HG03196 (cell line): ENCODE data around the gene AARS2.
"Not testable (repeated sequence)": the region's sequence is repeated elsewhere in the genome, so short reads cannot be mapped to it uniquely, and the experiment has no call there.

Source experiments
- ATAC-seq: cut with Tn5 transposase; IDR thresholded peaks from one replicate; pipeline ENCODE4 v1.9.1; 2021; ENCODE audit not compliant: unreplicated experiment

The AARS2 gene

DNA sequence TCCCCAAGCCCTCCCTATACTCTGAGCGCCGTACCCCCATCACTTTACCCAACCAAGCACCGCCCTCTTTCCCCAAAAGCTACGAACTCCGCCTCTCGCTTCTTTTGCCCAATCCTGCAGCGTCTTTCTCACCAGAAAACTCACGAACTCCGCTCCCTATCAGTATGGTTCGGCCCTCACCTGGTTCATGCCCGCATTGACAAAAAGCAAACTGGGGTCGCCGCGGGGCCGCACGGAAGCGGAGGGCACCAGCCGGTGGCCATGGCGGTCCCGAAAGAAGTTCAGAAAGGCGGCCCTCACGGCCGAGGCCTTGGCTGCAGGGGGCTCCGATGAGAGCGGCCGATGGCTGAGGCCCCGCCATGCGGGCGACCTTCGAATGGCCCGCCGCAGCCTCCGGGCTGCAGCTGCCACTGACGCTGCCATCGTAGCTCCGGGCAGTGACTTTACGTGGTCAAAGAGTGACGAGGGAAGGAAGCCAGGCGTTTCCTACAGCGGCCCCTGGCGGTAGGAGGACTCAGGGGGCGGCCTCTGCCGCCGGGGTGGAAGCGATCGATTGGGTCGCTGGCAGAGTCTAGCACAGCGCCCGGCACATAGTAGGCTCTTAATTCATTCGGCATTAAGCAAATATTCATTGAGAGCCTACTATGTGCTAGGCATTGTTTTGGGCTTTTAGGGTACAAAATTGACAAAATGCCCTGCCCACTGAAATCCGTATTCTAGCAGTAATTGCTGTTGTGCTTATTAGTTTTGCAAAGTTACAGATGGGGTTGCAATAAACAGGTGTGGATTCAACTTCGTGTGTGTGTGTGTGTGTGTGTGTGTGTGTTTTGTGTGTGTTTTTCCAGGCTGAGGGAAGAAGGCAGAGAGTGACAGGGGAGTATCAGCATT is at the start of gene AARS2:
TSS of gene AARS2 (minus strand) at position 447 of the 888 bp plus-strand sequence. CDS start at position 423, 24 bp downstream.
- ATAC-seq: peak; percentile 81

DNA sequence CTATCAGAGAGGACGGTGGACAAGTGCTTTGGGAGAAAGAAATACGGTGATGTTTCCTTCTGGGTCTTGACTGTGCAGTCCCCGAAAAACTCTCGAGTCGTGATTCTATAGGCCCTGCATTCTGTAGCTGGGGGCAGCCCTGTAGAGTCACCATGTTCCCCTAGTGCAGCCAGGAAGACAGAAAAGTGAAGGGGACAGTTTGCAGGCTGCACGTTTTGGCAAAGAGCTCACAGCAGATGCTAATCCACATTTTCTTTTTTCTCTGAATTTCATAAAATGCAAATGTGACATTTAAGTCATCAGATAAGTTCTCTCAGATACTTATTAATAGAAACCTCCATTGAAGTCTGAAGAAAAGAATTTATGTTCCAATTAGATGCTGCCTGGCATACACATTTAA is 48.8 kb upstream of the AARS2 start:
- ATAC-seq: no peak

DNA sequence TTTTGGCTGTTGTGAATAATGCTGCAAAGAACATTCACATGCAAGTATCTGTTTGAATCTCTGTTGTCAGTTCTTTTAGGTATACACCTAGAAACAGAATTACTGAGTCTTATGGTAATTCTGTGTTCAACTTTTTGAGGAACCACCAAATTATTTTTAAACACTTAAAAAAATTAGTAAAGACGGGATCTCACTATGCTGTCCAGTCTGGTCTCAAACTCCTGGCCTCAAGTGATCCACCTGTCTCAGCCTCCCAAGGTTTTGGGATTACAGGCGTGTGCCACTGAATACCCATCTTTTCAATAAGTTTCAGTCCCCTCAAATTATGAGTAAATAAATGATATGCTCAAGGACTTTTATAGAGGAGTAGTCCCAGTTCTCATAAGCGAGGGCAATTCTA is 46.8 kb upstream of the AARS2 start:
- no peak for ATAC-seq

DNA sequence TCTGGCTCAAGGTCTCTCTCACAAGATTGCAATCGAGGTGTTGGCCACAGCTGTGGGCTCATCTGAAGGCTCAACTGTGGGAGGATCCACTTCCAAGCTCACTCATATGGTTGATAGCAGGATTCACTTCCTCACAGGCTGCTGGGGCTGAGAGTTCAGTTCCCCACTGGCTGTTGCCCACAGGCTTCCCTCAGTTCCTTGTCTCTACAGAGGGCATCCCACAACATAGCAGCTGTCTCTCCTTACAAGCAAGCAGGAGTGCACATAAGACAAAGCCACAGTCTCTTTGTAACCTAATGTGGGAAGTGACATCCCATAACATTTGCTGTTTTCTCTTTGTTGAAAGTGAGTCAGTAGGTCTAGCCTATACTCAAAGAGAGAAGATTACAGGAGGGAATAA is 43.3 kb upstream of the AARS2 start:
- no peak for ATAC-seq

DNA sequence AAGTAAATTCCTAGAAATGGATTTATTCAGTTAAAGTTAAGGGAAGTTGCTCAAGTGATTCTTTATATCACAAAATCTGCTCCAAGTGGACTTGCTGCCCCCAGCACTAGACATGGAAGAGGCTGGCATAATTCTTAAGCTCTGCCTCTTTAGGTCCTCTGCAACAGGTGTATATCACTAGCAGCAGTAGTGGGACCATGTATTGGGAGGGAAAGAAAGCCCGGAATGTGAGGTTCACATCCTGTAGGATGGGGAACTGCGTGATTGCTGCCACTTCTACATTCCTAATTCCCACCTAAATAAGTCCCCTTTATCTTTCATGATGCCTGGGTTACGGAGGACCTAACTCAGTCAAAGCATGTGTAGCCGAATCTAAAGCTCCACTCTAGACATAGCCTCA is 42.5 kb upstream of the AARS2 start:
- no peak for ATAC-seq

DNA sequence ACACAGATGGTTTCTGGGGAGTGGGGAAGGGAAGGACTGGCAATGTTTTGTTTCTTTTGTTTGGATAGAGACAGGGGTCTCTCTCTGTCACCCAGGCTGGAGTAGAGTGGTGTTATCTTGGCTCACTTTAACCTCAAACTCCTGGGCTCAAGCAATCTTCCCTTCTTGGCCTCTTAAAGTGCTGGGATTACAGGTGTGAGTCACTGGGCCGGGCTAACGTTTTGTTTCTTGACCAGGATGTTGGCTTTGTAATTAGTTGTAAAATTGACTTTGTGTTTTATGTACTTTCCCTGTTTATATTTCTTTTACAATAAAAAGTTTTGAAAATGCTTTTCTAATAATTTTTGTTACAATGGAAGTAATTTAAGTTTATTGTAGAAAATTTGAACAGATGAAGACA is 40.2 kb upstream of the AARS2 start:
- ATAC-seq: no peak

DNA sequence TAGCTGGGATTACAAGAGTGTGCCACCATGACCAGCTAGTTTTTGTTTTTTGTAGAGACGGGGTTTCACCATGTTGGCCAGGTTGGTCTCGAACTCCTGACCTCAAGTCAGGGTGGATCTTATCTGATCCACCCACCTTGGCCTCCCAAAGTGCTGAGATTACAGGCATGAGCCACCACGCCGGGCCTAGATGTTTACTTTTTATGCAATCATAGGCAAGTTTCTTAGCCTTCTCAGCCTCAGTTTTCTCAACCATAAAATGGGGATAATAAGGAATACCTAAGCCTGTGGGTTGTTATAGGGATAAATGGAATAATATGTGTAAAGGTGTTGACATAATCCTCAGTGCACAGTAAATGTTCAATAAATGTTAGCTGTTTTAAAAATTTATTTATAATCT is 39.1 kb upstream of the AARS2 start:
- ATAC-seq: no peak

DNA sequence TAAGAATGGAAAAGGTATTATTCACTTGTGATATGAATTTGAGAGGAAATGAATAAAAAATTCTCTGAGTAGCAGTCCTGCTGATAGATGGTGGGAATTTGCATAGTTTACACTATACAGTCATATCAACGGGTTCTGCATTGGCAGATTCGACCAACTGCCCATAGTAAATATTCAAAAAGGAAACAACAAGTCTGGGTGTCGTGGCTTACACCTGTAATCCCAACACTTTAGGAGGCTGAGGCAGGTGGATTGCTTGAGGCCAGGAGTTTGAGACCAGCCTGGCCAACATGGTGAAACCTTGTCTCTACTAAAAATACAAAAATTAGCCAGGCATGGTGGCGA is 37.5 kb upstream of the AARS2 start:
- not testable (repeated sequence) for ATAC-seq

DNA sequence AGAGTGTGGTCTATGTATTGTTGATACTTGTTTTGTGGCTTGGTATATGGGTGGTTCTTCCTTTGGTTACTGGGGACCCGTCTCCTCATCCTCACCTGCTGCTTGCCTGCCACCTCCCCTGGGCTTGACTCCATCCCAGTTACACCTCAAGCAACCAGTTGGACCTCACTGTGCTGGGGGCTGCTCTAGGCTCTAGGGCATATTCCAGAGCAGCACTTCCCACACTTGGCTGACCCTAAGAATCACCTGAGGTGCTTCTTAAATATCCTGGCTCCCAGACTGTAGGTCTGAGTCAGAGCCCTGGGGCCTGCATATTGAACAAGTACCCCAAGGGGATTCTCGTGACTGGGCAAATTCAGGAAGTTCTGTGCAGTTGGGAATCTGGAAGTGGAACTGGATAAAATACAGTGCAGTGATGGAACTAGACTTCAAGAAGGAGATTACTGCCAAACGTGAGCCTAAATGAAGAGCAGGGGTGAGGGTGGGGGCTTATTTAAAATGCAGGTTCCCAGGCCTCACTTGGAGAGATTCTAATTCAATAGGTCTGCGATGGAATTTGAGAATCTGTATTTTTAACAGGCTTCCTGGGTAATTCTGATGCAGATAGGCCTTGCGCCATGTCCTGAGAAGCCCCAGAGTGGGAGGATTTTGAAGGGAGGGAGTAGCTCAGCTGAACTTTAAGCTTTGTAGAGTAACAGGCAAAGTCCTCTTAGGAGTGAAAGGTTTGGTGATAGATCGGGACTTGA is 36.9 kb upstream of the AARS2 start:
- ATAC-seq: no peak

DNA sequence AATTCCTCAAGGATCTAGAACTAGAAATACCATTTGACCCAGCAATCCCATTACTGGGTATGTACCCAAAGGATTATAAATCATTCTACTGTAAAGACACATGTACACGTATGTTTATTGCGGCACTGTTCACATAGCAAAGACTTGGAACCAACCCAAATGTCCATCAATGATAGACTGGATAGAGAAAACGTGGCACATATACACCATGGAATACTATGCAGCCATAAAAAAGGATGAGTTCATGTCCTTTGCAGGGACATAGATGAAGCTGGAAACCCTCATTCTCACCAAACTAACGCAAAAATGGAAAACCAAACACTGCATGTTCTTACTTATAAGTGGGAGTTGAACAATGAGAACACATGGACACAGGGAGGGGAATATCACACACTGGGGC is 33.7 kb upstream of the AARS2 start:
- ATAC-seq: not testable (repeated sequence)

DNA sequence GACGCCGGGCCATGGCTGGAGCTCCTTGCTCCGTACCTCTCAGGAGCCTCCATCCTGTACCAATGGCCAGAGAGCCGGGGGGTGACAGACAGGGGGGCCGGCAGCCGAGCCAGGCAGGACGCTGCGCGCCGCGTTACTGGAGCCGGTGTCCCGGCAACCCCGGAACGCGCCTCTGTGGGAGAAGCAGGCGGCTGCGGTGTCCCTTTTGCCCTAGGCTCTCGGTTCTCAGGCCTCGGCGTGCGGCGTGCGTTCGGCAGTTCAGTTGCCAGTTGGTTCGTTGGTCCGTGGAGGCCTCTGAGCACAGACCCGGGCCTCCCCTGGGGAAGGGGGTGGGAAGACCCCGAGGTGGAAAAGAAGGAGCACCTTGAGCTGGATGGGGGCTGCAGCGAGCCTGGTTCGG is 29.3 kb upstream of the AARS2 start, which contains the start of gene SPATS1:
TSS of gene SPATS1 (plus strand) at position 162 of the 400 bp plus-strand sequence. CDS start 446 bp downstream, outside the sequence.
- no peak for ATAC-seq

DNA sequence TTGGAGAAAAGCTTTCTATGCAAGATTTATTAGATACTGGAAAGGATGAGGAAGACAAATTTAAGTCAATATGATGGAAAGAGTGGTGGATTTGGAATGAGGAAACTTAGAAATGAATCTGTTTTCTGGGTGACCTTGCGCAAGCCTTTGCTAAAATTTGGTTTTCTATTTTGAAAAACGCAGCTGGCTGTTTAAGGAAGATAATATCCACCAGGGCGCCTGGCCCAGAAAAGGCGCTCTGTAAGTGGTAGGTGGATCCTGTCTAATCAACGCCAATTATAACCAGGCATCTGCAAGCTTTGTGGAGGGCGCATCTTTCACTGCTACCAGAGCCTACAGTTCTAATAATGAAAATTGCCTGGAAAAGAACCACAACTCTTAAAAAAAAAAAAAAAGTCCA is 28.9 kb upstream of the AARS2 start:
- ATAC-seq: no peak

DNA sequence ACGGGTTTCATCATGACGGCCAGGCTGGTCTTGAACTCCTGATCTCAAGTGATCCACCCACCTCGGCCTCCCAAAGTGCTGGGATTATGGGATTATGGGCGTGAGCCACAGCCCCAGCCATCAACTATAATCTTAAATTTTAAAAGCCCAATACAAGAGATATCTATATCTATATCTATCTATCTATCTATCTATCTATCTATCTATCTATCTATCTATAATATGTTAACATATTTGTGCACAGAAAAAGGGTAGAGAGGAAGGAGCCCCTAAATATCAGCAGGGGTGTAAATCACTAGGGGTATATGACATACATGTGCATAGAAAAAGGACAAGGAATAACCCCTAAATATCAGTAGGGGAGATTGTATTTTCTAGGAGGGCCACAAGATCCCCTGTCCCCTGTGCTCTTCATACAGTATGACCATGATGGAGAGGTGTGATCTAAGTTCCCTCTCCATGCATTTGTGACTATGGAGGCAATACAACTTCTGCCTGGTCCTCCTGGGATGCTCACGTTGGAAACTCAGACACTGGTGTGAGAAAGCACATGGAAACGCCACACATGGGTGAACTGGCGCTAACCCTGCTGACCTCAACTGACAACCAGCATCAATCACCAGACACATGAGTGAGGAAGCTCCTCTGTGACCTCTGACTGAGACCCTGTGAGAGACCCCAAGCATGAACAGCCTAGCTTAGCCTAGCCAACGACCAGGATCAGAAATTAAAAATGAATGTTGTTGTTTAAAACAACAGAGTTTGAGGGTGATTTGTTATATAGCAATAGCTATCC is 28.1 kb upstream of the AARS2 start:
- no peak for ATAC-seq

DNA sequence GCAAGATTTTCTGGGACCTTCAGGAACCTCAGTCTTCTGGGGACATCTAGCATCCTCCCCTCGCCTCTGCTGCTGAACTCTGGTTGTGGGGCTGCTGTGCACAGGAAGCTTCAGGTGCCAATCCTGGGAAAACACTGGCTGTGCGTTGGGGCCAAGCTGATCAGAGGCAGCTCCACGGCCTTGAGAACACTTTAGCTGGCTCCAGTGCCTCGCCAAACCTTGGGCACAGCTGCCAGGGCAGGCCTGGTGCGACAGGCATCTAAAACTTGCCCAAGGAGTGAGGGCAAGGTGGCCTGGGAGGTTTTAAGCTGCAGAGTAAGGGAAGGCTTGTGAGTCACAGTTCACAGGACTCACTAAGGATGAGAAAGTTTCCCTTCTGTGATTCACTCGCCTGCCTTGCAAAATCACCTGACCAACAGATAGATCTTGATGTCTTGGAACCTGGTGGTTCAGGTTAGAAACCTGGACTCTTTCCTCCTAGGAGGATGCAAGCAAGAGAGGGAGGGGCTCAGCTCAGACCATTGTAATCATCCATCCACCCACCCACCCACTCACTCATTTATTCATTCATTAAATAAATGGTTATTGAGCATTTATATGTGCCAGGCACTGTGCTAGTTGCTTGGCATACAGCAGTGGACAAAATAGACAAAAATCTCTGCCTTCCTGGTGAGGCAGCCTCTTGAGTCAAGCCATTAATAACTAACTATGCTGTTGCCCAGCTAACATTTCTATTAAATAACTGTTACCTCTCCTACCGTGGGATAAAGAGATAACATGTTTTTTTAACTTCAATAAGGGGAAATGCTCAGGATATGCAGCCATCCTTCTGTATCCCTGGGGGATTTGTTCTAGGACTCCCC is 26.8 kb upstream of the AARS2 start:
- ATAC-seq: no peak

DNA sequence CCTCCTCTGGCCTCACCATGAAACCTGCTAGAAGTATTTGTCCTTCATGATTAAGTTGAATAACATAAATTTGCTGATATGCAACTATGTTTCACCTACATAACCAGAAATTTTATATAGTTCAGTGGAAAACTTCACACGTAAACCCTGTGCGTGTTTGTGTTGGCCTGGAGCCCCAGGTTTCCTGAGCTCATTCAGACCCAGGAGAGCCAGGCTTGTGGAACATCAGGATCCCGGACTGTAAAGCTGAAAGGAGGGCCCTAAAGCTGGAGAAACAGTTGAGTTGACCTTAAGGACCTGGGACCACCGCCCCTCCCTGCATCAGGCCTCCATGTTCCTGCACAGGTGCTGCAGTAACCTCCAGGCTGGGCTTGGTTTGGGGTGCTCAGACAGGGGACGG is 26.2 kb upstream of the AARS2 start:
- no peak for ATAC-seq

DNA sequence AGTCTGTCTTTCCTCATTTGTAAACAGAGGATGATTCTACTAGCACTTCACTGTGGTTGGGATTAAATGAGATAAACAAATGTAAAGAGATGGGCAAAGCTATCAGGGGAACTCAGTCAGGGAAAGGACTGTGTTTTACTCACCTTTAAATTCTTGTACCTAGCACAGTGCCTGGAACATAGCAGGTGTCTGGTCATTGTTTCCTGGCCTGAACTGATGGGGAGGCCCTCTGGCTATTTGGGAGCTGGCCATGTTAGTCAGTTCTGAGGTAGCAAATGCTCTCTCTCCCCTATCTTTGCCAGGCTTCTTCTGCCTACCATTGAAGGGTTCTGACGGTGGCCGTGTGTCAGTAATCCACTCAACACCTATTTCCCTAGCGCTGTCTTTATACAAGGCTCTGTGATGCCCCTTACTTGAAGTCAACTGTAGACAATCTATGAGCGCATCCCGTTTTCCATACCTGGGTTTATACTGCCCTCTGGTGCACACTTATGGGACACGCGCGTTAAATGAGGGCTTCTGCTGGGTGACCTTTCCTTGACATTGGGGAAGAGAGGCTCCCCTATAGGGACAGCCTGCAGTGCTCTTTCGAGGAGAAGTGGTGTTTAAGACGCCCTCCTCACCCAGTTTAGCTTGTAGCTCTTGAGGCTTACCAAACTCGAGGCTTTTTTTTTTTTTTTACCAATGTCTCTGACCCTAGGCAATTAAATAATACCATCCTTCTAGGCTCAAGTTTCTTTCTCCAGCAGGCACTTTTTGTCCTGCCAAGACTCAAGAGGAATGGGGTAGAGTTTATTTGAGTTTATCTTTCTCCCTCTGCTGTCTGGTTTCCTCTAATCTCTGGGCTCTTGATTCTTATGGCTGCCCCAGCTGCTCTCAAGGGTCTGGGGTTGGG is 25.3 kb upstream of the AARS2 start:
- ATAC-seq: peak; percentile 74

DNA sequence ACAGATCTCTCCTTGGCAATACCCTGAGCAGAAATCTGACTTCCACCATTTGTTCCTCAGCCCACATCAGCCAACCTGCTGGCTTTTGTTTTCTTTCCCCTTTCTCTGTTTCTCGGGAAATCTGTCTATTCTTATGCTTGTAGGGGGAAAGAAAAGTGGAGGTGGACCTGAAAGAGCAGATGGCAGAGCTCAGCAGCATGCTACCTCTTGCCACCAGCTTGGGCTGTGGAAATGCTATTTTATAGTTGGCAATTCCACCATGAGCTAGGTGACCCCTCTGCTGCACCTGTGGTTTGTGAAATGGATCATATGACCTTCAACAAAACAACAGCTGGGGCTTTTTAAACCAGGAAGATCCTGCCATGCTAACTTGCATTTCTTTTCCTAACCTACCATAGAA is 22.5 kb upstream of the AARS2 start:
- no peak for ATAC-seq

DNA sequence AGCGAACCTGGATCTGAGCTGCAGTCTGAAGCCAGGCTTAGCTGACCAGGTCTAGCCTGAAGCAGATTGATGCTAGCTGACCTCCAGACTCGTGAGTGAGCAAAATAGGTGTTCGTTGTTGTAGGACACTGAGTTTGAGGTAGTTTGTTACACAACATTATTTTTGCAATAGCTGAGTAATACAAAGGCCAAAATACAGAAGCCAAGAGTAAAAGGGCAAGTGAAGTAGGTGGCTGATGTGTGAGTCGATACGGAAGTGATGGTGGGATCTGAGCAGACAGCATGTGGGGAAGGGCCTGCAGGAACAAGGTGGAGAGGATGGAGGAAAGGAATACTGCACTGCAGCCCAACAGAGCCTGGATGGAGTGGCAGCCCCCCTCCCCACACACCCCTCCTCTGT is 20.8 kb upstream of the AARS2 start:
- ATAC-seq: no peak

DNA sequence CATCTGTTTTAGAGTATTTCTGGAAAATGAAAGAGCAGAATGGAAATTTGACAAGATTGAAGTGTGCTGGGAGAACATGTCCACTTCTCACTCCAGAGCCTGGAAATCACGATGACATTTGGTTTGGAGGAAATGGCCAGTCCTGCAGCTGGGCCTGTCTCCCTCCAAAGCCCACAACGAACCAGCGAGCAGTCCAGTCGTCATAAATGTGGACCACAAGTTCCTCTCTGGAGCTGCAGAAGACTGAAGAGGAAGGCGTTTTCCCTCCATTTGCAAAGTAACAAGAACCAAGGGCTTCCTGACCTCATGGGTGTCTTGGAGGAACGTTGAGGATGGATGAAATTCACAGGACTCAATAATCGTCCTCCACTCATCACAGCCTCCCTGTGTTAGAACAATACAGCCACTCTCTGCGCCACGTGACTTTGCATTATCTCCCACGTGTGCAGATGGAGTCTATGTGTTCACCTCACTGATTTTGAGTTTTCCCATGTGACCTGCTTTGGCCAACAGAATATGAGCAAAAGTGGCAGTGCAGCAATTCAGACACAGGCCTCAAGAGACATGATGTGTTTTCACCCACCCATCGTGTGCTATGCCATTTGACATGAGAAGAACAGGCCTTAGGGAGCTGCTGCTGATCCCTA is 20.2 kb upstream of the AARS2 start:
- ATAC-seq: no peak
